Peyer's patch (tissue), 4 donors: Measurements from ENCODE around the gene PRELID1. TPM values are rescaled to one million over a fixed set of nuclear protein-coding genes. Genes with fewer than 3 reads are reported as not detected.
A peak's percentile ranks its signal among the peaks of the same experiment; 100 is the strongest.

Source experiments
- DNase-seq, 3 donors: peaks; one replicate each; pipeline ENCODE4 v3.0.0-alpha.2; 2017 to 2019
- H3K27ac ChIP-seq, 4 donors: fragments of 200-600 bp; sonication (generic); one replicate each; pipeline ENCODE4 v1.5.1; 2016 to 2019
- H3K27me3 ChIP-seq, 2 donors: fragments of 200-600 bp; sonication (generic); one replicate each; pipeline ENCODE4 v1.5.1; 2019
- H3K36me3 ChIP-seq, 3 donors: fragments of 200-600 bp; sonication (generic); one replicate each; pipeline ENCODE4 v1.5.1; 2016 to 2019
- H3K4me1 ChIP-seq, 4 donors: fragments of 200-600 bp; sonication (generic); one replicate each; pipeline ENCODE4 v1.5.1; 2016 to 2019
- H3K4me3 ChIP-seq, 4 donors: fragments of 200-600 bp; sonication (generic); 1 replicate in 3 of 4; 2 replicates in 1 of 4; pipeline ENCODE4 v1.5.1; 2016 to 2019; ENCODE audit warnings: mild to moderate bottlenecking in 1 of 4
- H3K9me3 ChIP-seq, 4 donors: fragments of 200-600 bp; sonication (generic); one replicate each; pipeline ENCODE4 v1.5.1; 2016 to 2019; ENCODE audit warnings: mild to moderate bottlenecking in 1 of 4
- POLR2A ChIP-seq, 2 donors: fragments of 450-650 bp; IDR thresholded peaks; one replicate each; pipeline ENCODE4 v1.5.1; 2017; ENCODE audit warnings: antibody characterized with exemption in 2 of 2, mild to moderate bottlenecking in 2 of 2, moderate library complexity in 2 of 2
- total RNA-seq, 4 donors: library from RNA; depleted of rRNA; stranded (reverse); fragments of >200 nt; gene quantifications; one replicate each; pipeline ENCODE4 v1.1.0, GENCODE V29; 2016
- TF ChIP-seq, protein P1 (sequence below), 6 experiments: fragments of 450-650 bp in 4 of 6; fragments of 200-600 bp in 2 of 6; sonication (generic) in 1 of 6; IDR thresholded peaks; one replicate each; pipeline ENCODE4 v1.5.1; 2017 to 2019; ENCODE audit warnings: antibody characterized with exemption in 6 of 6, mild to moderate bottlenecking in 3 of 6, moderate library complexity in 1 of 6

PRELID1 gene
- total RNA-seq, 4 donors from 2014 or later, result 55.3 to 215 (median 132) TPM

DNA sequence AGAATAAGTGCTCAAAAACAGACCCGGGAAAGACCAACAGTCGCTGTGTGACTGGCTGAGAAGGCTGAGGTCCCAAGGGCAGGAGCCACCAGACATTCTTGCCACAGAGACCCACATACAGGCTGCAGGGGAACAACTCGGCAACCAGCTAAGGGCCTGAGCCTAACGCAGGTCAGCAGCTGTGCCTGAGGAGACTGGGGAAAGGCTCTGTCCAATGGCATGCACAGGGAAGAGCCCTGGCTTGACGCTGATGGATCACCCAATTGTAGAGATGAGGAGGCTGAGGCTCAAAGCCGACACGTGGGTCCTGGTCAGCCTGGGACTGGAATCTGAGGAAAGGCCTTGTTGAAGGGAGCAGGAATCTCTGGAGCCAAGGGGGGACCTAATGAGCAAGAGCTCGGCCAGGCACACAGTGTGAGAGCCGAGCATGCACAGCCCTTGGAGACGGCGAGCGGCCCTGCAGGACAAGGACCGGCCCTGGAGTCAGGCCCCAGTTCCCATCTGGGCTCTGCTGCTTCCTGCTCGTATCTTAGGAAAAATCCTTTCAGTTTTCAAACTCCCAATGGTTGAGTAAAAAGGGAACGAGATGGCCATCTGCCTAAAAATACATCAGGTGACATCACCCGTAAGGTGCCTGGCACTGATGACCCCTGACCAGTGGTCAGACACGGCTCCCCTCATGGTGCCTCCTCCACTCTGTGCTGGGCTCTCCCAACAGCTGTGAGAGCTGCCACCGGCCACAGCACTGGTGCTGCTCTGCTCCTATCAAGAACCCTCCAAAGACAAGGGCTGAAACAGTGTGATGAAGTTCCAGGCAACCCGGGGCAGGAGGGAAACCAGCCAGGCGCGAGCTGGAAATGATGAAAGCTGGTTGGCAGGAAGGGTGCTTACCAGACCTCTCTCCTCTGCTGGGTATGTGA, 31.4 kb downstream of the PRELID1 start:
- DNase-seq, result peak in 1 of 3 donors; percentile 24
- Histone ChIP-seq H3K36me3 (peaks cover 0 to 94% (median 0%) of the 10 kb centered on the region in 3 donors), H3K9me3 (no peaks in the 10 kb centered on the region), H3K4me3 (no peak overlapping the region), H3K27me3 (no peaks in the 10 kb centered on the region), H3K4me1 (no peaks in the 10 kb centered on the region), H3K27ac (no peak overlapping the region)
- no peak for TF ChIP-seq POLR2A (IDR thresholded peaks at IDR 0.05)
- TF ChIP-seq, protein P1, sequence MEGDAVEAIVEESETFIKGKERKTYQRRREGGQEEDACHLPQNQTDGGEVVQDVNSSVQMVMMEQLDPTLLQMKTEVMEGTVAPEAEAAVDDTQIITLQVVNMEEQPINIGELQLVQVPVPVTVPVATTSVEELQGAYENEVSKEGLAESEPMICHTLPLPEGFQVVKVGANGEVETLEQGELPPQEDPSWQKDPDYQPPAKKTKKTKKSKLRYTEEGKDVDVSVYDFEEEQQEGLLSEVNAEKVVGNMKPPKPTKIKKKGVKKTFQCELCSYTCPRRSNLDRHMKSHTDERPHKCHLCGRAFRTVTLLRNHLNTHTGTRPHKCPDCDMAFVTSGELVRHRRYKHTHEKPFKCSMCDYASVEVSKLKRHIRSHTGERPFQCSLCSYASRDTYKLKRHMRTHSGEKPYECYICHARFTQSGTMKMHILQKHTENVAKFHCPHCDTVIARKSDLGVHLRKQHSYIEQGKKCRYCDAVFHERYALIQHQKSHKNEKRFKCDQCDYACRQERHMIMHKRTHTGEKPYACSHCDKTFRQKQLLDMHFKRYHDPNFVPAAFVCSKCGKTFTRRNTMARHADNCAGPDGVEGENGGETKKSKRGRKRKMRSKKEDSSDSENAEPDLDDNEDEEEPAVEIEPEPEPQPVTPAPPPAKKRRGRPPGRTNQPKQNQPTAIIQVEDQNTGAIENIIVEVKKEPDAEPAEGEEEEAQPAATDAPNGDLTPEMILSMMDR (IDR thresholded peaks at IDR 0.05), result no peak

DNA sequence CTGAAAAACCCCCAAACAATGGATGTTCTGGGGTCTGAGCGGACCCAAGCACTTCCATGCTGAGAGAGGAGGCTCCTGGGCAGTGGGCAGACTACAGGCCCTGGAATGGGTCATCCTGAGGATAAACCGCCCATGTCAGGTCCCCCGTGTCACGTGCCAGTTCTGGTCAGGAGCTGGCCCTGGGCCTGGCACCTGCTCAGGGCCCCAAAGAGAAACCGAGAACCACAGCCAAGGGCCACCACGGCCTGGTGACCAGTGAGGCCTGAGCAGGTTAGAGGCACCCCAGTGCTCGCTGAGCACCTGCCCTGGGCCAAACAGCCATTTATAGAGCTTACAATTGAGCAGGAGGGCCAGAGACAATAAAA, 32.1 kb downstream of the PRELID1 start:
- TF ChIP-seq POLR2A (IDR thresholded peaks at IDR 0.05), result no peak
- TF ChIP-seq, protein P1 (IDR thresholded peaks at IDR 0.05), result no peak
- H3K4me3 ChIP-seq, result no peak overlapping the region
- peaks cover 0 to 88% (median 0%) of the 10 kb centered on the region in 3 donors for H3K36me3 ChIP-seq
- H3K27me3 ChIP-seq, result no peaks in the 10 kb centered on the region
- DNase-seq, result peak in 1 of 3 donors; percentile 1
- no peaks in the 10 kb centered on the region for H3K9me3 ChIP-seq
- H3K27ac ChIP-seq, result no peak overlapping the region
- H3K4me1 ChIP-seq, result no peaks in the 10 kb centered on the region

DNA sequence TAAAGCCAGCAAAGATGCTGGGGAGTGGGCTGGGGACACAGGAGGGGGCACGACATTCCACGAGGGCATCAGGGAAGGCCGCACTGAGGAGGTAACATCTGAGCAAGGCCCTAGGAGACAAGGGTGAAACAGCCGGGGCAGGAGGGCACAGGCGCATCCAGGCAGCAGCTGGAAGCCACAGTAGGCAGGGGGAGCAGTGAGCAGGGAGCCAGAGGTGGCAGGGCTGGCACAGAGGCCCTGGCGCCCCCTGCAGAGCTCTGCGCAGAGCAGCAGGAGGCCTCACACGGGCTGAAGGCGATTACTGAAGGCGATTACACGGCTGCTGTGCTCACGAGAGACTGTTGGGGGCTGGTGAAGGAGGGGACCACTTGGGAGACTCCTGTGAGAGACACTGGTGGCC, 32.5 kb downstream of the PRELID1 start:
- Histone ChIP-seq H3K4me1 (no peaks in the 10 kb centered on the region), H3K9me3 (no peaks in the 10 kb centered on the region), H3K27me3 (no peaks in the 10 kb centered on the region), H3K36me3 (peaks cover 0 to 85% (median 0%) of the 10 kb centered on the region in 3 donors), H3K27ac (no peak overlapping the region), H3K4me3 (no peak overlapping the region)
- TF ChIP-seq, protein P1 (IDR thresholded peaks at IDR 0.05), result peak in 4 of 6 experiments; percentile 11 to 43 (median 38)
- no peak for TF ChIP-seq POLR2A (IDR thresholded peaks at IDR 0.05)
- DNase-seq, result peak in 1 of 3 donors; percentile 56

DNA sequence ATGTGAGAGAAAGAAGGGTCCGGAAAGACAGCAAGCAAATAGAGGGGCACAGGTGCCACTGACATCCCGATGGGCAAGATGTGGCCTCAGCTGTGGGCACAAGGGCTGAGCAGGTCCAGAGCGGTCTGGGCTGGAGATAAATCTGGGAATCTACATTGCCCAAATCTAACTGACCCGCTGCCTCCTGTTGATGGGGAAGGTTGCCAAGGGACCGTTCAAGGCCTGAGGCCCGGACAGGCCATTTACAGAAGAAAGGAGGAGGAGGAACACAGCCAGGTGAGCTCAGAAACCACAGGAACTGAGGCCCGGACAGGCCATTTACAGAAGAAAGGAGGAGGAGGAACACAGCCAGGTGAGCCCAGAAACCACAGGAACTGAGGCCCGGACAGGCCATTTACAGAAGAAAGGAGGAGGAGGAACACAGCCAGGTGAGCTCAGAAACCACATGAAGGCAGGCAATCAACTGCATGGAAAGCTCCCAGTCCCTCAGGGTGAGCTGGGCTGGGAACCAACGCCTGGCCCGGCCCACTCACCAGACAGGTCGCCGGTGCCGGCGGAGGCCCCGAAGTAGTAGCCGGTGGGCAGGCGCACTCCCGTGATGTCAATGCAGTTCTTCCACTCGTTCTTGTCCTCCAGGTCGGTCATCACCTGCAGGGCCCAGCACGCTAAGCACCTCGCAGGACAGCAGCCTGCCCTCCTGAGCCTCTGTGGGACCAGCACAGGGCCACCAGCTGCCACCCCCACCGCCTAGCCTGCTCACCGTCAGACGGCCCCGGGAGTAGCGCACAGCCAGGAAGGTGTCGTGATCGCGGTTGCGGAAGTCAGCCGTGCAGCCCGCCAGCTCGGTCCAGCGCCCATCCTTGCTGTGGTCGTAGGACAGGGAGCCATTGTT, 33.2 kb downstream of the PRELID1 start:
- H3K4me1 ChIP-seq, result no peaks in the 10 kb centered on the region
- peak in 1 of 3 donors; percentile 33 for DNase-seq
- H3K4me3 ChIP-seq, result no peak overlapping the region
- H3K9me3 ChIP-seq, result no peaks in the 10 kb centered on the region
- no peaks in the 10 kb centered on the region for H3K27me3 ChIP-seq
- peaks cover 0 to 85% (median 0%) of the 10 kb centered on the region in 3 donors for H3K36me3 ChIP-seq
- H3K27ac ChIP-seq, result no peak overlapping the region
- TF ChIP-seq POLR2A (IDR thresholded peaks at IDR 0.05), result no peak
- TF ChIP-seq, protein P1 (IDR thresholded peaks at IDR 0.05), result no peak

DNA sequence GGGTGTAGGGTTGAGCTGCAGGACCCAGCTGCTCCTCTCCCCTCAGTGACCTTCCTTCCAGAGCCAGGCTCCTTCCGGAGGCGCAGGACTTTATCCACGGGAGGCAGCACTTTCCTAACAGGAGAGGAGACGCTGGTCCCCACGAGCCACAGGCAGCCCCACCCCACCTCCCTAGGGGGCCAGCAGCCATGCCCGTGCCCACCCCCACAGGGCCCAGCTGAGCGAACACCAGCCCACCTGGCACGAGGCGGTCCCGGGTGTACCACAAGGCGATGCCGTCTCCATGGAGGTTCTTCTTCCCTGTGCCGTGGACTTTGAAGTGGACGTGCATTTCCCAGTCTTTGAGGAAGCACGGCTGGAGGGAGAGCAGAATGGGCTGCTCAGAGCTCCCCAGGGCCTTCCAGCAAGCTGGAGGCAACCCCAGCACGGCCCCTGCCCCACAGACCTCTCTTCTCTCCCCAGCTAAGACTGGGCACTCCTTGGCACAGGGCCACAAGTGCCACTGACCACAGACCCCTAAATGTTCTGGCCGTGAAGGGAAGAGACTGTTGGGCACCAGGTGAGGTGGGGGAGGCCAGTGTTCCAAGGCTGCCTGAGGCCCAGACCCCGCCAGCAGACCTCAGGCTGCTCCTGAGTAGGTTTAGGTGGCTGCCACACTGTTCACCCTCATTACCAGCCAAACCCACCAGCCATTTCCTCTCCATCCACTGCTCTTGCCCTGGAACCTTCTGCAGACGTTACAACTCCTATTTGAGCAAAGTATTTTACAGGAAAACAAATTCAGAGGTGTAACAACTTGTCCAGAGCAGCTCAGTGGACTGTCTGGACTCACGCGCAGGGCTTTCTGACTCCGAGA, 34.9 kb downstream of the PRELID1 start:
- H3K36me3 ChIP-seq, result peaks cover 0 to 80% (median 0%) of the 10 kb centered on the region in 3 donors
- H3K9me3 ChIP-seq, result no peaks in the 10 kb centered on the region
- DNase-seq, result peak in 1 of 3 donors; percentile 43
- no peaks in the 10 kb centered on the region for H3K4me1 ChIP-seq
- TF ChIP-seq, protein P1 (IDR thresholded peaks at IDR 0.05), result no peak
- TF ChIP-seq POLR2A (IDR thresholded peaks at IDR 0.05), result no peak
- no peak overlapping the region for H3K27ac ChIP-seq
- H3K27me3 ChIP-seq, result no peaks in the 10 kb centered on the region
- no peak overlapping the region for H3K4me3 ChIP-seq
